GM23338 (cell line): ENCODE data around the gene SGCB.

Experiments used
- CREB1 ChIP-seq: fragments of 250-450 bp; sonication (Bioruptor Pico); IDR thresholded peaks from 2 replicates; pipeline ENCODE4 v1.5.0; 2020; ENCODE audit warnings: low read depth, mild to moderate bottlenecking, moderate library complexity
- CTCF ChIP-seq, 2 experiments: fragments of 200-600 bp in 1 of 2; sonication (generic) in 1 of 2; conservative IDR thresholded peaks; 2 replicates each; pipeline versions ENCODE4 v1.5.1 to v1.6.1; 2016 to 2017; ENCODE audit warnings: antibody characterized with exemption in 2 of 2, low read depth in 2 of 2, mild to moderate bottlenecking in 2 of 2, moderate library complexity in 1 of 2
- EZH2 ChIP-seq: fragments of 200-600 bp; sonication (generic); IDR thresholded peaks from one replicate; pipeline ENCODE4 v1.8.0; 2017; ENCODE audit warnings: antibody characterized with exemption, mild to moderate bottlenecking, low read depth; ENCODE audit not compliant: unreplicated experiment
- EZH2phosphoT487 ChIP-seq: fragments of 200-600 bp; sonication (generic); IDR thresholded peaks from one replicate; pipeline ENCODE4 v1.8.1; 2018; ENCODE audit warnings: antibody characterized with exemption; ENCODE audit not compliant: unreplicated experiment
- JUNB ChIP-seq: IDR thresholded peaks from one replicate; pipeline ENCODE4 v1.6.1; 2016; ENCODE audit warnings: antibody characterized with exemption; ENCODE audit not compliant: unreplicated experiment
- POLR2AphosphoS5 ChIP-seq: IDR thresholded peaks from 2 replicates; pipeline ENCODE4 v1.6.1; 2016; ENCODE audit warnings: antibody characterized with exemption, low read depth
- REST ChIP-seq: IDR thresholded peaks from one replicate; pipeline ENCODE4 v1.6.1; 2018; ENCODE audit warnings: antibody characterized with exemption; ENCODE audit not compliant: unreplicated experiment

- no peak for TF ChIP-seq CTCF (conservative IDR thresholded peaks at IDR 0.05; ENCODE audit: low read depth in 2 of 2)
- no peak for TF ChIP-seq JUNB
- TF ChIP-seq EZH2 = no peak
- TF ChIP-seq REST = no peak
- TF ChIP-seq EZH2phosphoT487 = no peak
- no peak for TF ChIP-seq CREB1
- no peak for TF ChIP-seq POLR2AphosphoS5
Measured at GRCh38 chr4:52071791-52072546, 33.9 kb upstream of the SGCB start.
